ENCODE data around the gene RNF11. TPM values are rescaled to one million over a fixed set of nuclear protein-coding genes. Genes with fewer than 3 reads are reported as not detected.

The RNF11 gene
- total RNA-seq, 1 experiment from 2014 or later = 55.8 TPM

GRCh38 chr1:51303315-51303714 lies 67.2 kb downstream of the RNF11 start:
- Mint-ChIP-seq H3K4me1 (peaks cover 3 to 9% of the 10 kb centered on the region in 2 experiments; a peak in 1 of 4 replicates), H3K9me3 (no peaks in the 10 kb centered on the region; a peak in 2 of 5 replicates), H3K27me3 (ENCODE audit: low read depth) (peaks cover 5% of the 10 kb centered on the region), H3K36me3 (ENCODE audit: insufficient read depth in 1 of 3, low read depth in 3 of 3) (no peaks in the 10 kb centered on the region; a peak in 1 of 7 replicates), H3K27ac (peak overlapping the region in 1 of 3 experiments; percentile 94; a peak in 2 of 7 replicates), H3K4me3 (no peak overlapping the region)
- H3K27ac ChIP-seq (ENCODE audit: insufficient read length, low read depth, low read length) = no peak overlapping the region
- H3K18ac ChIP-seq (ENCODE audit: insufficient read length, low read depth, low read length) = no peak overlapping the region
- H3K4me1 ChIP-seq (ENCODE audit: insufficient read depth, low read length) = no peaks in the 10 kb centered on the region
- no peaks in the 10 kb centered on the region for H4K20me1 ChIP-seq (ENCODE audit: control insufficient read depth, insufficient read depth, insufficient read length)
- no peak overlapping the region for H4K91ac ChIP-seq (ENCODE audit: insufficient read length, low read depth, low read length)
- no peak overlapping the region for H4K5ac ChIP-seq (ENCODE audit: insufficient read length, low read depth, low read length)
- H3K23ac ChIP-seq (ENCODE audit: insufficient read length, low read depth, low read length) = no peak overlapping the region
- H2BK120ac ChIP-seq (ENCODE audit: low read depth, low read length, poor library complexity, severe bottlenecking) = no peak overlapping the region
- H2AK5ac ChIP-seq (ENCODE audit: insufficient read length, low read length) = no peak overlapping the region
- no peak overlapping the region for H3K9ac ChIP-seq (ENCODE audit: extremely low read depth, insufficient read length, low read length)
- no peak overlapping the region for H2BK15ac ChIP-seq (ENCODE audit: low read depth, low read length)
- H3K9me3 ChIP-seq (ENCODE audit: control insufficient read depth, low read depth, low read length) = no peaks in the 10 kb centered on the region
- no peaks in the 10 kb centered on the region for H3K27me3 ChIP-seq (ENCODE audit: insufficient read depth, low read length)
- H3K4ac ChIP-seq (ENCODE audit: low read depth, low read length) = no peak overlapping the region
- H2BK20ac ChIP-seq (ENCODE audit: low read depth, low read length, poor library complexity, severe bottlenecking) = no peak overlapping the region
- H3K4me2 ChIP-seq (ENCODE audit: insufficient read depth, insufficient read length, low read length) = no peak overlapping the region
- no peaks in the 10 kb centered on the region for H3K79me1 ChIP-seq (ENCODE audit: insufficient read depth, low read depth, low read length, poor library complexity, severe bottlenecking)
- H2BK12ac ChIP-seq (ENCODE audit: insufficient read length, low read depth, low read length) = no peak overlapping the region
- no peak for DNase-seq
- no peak for TF ChIP-seq CTCF (conservative IDR thresholded peaks at IDR 0.05)
- no peak overlapping the region for H2AFZ ChIP-seq (ENCODE audit: low read length)
- no peak overlapping the region for H3T11ph ChIP-seq (ENCODE audit: low read length)
- H3K79me2 ChIP-seq (ENCODE audit: insufficient read depth, low read length) = no peaks in the 10 kb centered on the region
- no peak overlapping the region for H4K8ac ChIP-seq (replicated peaks; ENCODE audit: insufficient read length, low read depth, low read length)
- no peak overlapping the region for H3K14ac ChIP-seq (ENCODE audit: insufficient read depth, low read length)
- no peak overlapping the region for H2BK5ac ChIP-seq (ENCODE audit: insufficient read length, low read length)
- no peaks in the 10 kb centered on the region for H3K23me2 ChIP-seq (ENCODE audit: insufficient read length, low read depth, low read length, poor library complexity, severe bottlenecking)
- no CpG with 5 or more reads among the region's 6 CpGs for WGBS (ENCODE audit: extremely low coverage, insufficient read length, low lambda C conversion rate)
- no peak overlapping the region for H3K56ac ChIP-seq (ENCODE audit: insufficient read length, low read depth, low read length)

All from H9 (cell line).